ENCODE results near the gene PPM1D.
A peak's percentile ranks its signal among the peaks of the same experiment; 100 is the strongest.
"Not testable (repeated sequence)": the region's sequence is repeated elsewhere in the genome, so short reads cannot be mapped to it uniquely, and the experiment has no call there.

PPM1D gene

GRCh38 chr17:60599620-60600489, at the start of gene PPM1D:
Gene PPM1D (plus strand): TSS chr17:60600193. CDS start chr17:60600415, 222 bp downstream.
- DNase-seq, result peak; percentile 98 to 99

GRCh38 chr17:60552255-60552654, 47.7 kb upstream of the PPM1D start:
- DNase-seq, result not testable (repeated sequence)

DNA sequence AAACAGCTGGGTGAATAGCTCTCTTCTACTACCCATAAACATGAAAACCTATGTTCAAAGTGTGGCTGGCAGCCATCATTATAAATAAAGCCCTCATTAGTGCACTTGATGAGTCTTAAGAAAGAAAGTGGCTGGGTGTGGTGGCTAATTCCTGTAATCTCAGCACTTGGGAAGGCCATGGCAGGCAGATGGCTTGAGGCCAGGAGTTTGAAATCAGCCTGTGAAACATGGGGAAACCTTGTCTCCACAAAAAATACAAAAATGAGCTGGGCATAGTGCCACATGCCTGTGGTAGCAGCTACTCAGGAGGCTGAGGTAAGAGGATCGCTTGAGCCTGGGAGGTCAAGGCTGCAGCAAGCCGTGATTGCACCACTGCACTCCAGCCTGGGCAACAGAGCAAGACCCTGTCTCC, 45.6 kb upstream of the PPM1D start:
- DNase-seq, result no peak

GRCh38 chr17:60555786-60556185, 44.2 kb upstream of the PPM1D start:
- DNase-seq, result no peak

GRCh38 chr17:60557805-60558204, 42.2 kb upstream of the PPM1D start:
- DNase-seq, result no peak

- DNase-seq, result no peak
Observed at GRCh38 chr17:60559659-60559994, 40.4 kb upstream of the PPM1D start.

GRCh38 chr17:60559995-60560859, 39.8 kb upstream of the PPM1D start:
- no peak for DNase-seq

DNA sequence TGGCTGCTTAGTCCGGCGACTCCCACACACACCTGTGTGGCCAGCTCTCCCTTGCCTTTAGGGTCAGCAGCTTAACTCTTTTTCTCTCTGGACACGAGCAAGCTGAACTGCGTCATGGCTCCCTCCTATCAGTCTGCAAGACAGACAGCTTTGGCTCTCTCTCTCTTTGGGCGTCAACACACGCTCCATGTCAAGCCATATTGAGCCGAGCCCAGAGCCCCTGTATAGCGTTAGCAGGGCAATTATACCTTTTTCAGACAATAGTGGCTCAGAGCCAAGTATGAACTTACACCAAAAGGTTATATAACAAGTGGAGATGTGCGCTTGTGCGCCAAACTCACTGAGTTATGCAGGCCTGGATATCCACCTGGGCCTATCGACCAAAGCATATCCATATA, 39.1 kb upstream of the PPM1D start:
- DNase-seq, result no peak

DNA sequence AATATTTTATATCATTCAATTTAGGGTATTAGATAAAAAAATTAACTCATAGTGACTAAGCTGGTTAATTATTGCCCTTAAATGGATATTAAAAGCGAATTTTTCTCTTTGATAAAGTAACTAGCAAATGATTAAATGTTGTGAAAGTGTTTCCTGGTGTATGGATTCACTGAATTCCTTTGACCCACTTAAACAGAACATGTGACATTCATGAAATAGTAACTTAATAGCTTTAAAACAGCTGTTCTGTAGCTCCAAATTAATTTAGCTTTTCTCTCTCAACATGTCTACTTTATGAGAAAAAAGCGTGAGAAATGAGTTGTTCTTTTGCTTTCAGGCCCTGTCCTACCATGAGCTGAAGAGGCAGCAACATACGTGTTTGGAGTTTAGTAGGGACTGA, 37.6 kb upstream of the PPM1D start:
- DNase-seq, result no peak

DNA sequence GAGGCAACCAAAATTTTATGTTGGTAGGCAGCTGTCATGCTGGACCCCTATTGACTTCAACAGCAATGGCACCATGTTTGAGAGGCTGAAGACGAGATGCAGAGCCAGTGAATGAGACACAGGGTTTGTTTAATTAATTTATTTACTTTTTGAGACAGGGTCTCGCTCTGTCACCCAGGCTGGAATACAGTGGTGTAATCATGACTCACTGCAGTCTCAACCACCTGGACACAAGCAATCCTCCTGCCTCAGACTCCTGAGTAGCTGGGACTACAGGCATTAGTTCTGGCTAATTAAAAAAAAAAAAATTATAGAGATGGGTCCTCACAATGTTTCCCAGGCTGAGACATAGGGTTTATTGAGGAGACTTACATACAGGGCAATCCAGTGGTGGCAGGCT, 36.2 kb upstream of the PPM1D start:
- DNase-seq, result no peak

DNA sequence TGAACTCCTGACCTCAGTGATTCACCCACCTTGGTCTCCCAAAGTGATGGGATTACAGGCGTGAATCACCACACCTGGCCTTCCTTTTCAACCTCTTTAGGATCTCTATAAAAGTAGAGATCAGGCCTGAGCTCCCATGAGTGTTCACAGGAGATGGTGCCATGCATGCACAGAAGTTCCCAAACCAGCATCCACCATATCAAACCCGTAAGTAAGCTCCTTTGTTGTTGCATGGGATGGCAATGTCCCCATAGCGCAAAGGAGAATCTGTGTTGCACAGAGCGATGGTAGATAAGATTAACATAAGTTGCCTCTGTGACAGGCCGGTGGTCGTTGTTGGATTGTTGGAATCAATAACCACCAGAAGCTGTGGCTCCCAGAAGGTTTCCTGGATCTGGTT, 34.8 kb upstream of the PPM1D start:
- DNase-seq, result no peak

GRCh38 chr17:60573236-60574051, 26.5 kb upstream of the PPM1D start:
- no peak for DNase-seq

GRCh38 chr17:60577147-60577915, 22.7 kb upstream of the PPM1D start:
- DNase-seq, result no peak

DNA sequence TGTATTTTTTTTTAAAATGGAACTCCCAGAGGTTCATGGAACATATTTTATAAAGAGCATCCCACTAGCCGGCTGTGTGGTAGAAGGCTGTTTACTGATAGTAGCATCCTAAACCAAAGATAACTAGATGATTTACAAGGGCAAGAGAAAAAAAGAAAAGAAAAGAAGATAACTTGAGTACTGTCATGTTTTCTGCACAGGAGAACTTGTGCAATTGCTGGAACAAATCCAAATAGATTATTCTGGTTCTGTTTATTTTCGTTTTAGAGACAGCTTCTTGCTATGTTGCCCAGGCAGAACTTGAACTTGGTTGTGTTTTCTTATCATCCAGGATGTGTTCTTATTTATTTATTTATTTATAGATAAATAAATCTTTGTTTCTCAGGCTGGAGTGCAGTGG, 20.9 kb upstream of the PPM1D start:
- no peak for DNase-seq

GRCh38 chr17:60579551-60579950, 20.4 kb upstream of the PPM1D start:
- DNase-seq, result no peak

DNA sequence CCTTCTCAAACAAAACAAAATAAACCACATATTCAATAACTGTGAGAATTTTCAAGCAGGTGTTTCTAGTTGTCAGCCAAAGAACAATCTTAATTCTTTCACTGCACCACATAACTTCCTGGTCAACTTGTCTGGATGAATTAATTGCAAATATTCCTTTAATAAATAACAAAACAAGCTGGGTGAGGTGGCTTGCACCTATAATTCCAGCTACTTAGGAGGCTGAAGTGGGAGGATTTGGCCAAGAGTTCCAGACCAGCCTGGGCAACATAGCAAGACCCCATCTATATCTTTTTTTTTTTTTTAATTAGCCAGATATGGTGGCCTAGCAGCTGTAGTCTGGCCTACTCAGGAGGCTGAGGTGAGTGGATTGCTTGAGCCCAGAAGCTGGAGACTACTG, 17.0 kb upstream of the PPM1D start:
- DNase-seq, result no peak

GRCh38 chr17:60585887-60586286, 14.1 kb upstream of the PPM1D start:
- no peak for DNase-seq

- no peak for DNase-seq
Observed at GRCh38 chr17:60586288-60586974, 13.6 kb upstream of the PPM1D start.

- no peak for DNase-seq
Observed at GRCh38 chr17:60590070-60590469, 9.9 kb upstream of the PPM1D start.

GRCh38 chr17:60592750-60593149, 7.2 kb upstream of the PPM1D start:
- DNase-seq, result no peak

DNA sequence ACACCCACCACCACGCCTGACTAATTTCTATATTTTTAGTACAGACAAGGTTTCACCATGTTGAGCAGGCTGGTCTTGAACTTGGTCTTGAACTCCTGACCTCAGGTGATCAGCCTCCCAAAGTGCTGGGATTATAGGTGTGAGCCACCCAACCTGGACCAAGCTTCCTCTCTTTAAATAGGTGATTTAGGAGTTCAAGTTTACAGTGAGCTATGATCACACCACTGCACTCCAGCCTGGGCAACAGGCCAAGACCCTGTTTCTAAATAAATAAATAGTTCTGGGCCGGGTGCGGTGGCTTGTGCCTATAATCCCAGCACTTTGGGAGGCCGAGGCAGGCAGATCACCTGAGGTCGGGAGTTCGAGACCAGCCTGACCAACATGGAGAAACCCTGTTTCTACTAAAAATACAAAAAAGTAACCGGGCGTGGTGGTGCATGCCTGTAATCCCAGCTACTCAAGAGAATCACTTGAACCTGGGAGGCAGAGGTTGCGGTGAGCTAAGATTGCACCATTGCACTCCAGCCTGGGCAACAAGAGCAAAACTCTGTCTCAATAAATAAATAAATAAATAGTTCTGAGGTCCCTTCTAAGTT, 6.5 kb upstream of the PPM1D start:
- not testable (repeated sequence) for DNase-seq

Data from activated CD4-positive, alpha-beta T cell treated with anti-CD3 and anti-CD28 coated beads, Interleukin-2, amount 50 U/mL, for 48 hours (primary cell).